ENCODE results near the gene CTAGE1.

Gene CTAGE1, protein sequence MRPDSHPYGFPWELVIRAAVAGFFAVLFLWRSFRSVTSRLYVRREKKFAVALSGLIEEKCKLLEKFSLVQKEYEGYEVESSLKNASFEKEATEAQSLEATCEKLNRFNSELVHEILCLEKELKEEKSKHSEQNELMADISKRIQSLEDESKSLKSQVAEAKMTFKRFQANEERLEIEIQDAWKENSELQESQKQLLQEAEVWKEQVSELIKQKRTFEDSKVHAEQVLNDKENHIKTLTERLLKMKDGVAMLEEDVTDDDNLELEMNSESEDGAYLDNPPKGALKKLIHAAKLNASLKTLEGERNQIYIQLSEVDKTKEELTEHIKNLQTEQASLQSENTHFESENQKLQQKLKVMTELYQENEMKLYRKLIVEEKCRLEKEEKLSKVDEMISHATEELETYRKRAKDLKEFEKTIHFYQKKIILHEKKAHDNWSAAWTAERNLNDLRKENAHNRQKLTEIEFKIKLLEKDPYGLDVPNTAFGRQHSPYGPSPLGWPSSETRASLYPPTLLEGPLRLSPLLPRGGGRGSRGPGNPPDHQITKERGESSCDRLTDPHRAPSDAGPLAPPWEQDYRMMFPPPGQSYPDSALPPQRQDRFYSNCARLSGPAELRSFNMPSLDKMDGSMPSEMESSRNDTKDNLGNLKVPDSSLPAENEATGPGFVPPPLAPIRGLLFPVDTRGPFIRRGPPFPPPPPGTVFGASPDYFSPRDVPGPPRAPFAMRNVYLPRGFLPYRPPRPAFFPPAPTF

DNA sequence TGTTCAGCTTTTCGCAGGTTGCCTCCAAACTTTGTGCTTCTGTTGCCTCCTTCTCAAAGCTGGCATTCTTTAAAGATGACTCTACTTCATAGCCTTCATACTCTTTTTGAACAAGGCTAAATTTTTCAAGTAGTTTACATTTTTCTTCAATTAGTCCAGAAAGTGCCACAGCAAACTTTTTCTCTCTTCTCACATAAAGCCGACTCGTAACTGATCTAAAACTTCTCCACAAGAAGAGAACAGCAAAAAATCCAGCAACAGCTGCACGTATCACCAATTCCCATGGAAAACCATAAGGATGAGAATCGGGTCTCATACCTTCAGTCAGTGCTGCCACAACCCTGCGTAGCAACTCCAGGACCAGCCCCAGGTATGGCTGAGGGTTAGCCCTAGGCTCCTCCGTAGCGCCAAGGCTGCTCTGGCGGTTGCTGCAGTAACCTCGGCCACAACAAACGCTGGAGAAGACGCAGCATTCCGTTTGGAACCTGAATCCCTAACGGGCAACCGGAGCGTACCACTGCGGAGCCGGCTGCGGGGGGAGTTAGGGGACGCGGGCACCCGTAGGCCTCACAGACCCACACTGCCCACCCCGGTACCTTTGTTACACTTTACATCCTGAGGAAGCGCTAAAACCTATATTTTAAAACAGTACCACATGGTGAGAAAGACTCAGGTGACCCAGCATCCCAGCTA, at the start of gene CTAGE1:
Gene CTAGE1, minus strand, starts transcription at position 420 of the 693 bp plus-strand sequence. Its CDS starts 104 bp downstream, at position 316.
- TF ChIP-seq POLR2A (IDR thresholded peaks at IDR 0.05; ENCODE audit: extremely low read depth, insufficient read length) (no peak), CTCF (IDR thresholded peaks at IDR 0.05; ENCODE audit: low read depth, low read length) (no peak), MYC (IDR thresholded peaks at IDR 0.05; ENCODE audit: low read depth, low read length) (no peak)
- TF ChIP-seq, protein P1, sequence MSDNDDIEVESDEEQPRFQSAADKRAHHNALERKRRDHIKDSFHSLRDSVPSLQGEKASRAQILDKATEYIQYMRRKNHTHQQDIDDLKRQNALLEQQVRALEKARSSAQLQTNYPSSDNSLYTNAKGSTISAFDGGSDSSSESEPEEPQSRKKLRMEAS (IDR thresholded peaks at IDR 0.05; ENCODE audit: low read depth, low read length) = no peak
- H3K4me3 ChIP-seq (ENCODE audit: low read depth, low read length) = no peak within 1 kb of the TSS
- no peak for DNase-seq (ENCODE audit: low read depth)

- DNase-seq (ENCODE audit: low read depth) = no peak
- TF ChIP-seq POLR2A (IDR thresholded peaks at IDR 0.05; ENCODE audit: extremely low read depth, insufficient read length) (no peak), MYC (IDR thresholded peaks at IDR 0.05; ENCODE audit: low read depth, low read length) (no peak), CTCF (IDR thresholded peaks at IDR 0.05; ENCODE audit: low read depth, low read length) (no peak)
- TF ChIP-seq, protein P1 (IDR thresholded peaks at IDR 0.05; ENCODE audit: low read depth, low read length) = no peak
- H3K4me3 ChIP-seq (ENCODE audit: low read depth, low read length) = no peak overlapping the region
These were observed 49.1 kb upstream of the CTAGE1 start for GRCh38 chr18:22466608-22467395.

DNA sequence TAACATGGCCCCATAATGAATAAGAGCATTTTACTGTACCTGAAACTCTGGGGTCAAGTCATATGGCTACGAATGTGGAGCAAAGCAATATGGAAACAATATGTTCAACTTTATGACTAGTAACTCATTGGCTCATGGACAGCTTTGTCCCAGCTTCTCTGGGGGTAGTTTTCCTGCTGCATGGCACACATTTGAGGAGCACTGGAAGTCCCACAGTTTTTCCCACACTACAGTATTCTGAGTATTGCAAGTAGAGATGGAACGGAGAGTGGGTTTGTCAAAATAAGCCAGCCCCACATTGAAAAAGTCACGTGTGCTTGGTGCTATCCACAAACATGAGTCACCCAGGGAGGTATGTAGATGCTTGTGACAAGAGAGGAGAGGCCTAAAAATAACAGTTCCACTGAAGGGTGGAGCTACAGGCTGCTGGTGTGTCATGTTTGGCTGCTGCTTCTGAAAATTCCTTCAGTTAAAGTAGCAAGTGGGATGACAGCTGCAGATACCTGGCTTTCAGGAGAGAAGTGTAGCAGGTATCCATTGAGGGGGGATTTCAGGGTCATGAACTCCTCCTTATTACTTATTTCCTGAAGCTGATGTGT, 48.2 kb upstream of the CTAGE1 start:
- no peak overlapping the region for H3K4me3 ChIP-seq (ENCODE audit: low read depth, low read length)
- DNase-seq (ENCODE audit: low read depth) = peak; percentile 5
- TF ChIP-seq CTCF (IDR thresholded peaks at IDR 0.05; ENCODE audit: low read depth, low read length) (no peak), MYC (IDR thresholded peaks at IDR 0.05; ENCODE audit: low read depth, low read length) (no peak), POLR2A (IDR thresholded peaks at IDR 0.05; ENCODE audit: extremely low read depth, insufficient read length) (no peak)
- TF ChIP-seq, protein P1 (IDR thresholded peaks at IDR 0.05; ENCODE audit: low read depth, low read length) = peak; percentile 48

DNA sequence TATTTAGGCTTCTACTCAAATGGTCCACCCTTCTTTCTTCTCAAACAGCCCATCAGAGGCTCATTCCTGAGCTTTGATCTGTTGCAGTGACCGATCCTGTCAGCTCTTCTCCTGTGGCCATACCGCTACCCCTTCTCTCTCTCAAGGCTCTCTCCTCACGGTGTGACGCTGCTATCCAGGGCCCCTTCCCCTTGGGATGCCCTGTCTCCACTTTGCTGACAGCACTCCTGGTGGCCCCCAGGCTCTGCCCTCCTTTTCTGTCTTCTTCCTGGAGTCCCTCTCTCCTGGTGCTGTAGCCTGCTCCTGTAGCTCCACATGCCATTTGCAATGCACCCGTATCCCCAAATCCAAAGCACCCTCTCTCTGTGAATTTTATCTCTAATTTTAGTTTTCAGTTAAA, 45.4 kb upstream of the CTAGE1 start:
- H3K4me3 ChIP-seq (ENCODE audit: low read depth, low read length) = no peak overlapping the region
- no peak for DNase-seq (ENCODE audit: low read depth)
- TF ChIP-seq CTCF (IDR thresholded peaks at IDR 0.05; ENCODE audit: low read depth, low read length) = no peak
- TF ChIP-seq POLR2A (IDR thresholded peaks at IDR 0.05; ENCODE audit: extremely low read depth, insufficient read length) = no peak
- TF ChIP-seq, protein P1 (IDR thresholded peaks at IDR 0.05; ENCODE audit: low read depth, low read length) = no peak
- TF ChIP-seq MYC (IDR thresholded peaks at IDR 0.05; ENCODE audit: low read depth, low read length) = no peak

DNA sequence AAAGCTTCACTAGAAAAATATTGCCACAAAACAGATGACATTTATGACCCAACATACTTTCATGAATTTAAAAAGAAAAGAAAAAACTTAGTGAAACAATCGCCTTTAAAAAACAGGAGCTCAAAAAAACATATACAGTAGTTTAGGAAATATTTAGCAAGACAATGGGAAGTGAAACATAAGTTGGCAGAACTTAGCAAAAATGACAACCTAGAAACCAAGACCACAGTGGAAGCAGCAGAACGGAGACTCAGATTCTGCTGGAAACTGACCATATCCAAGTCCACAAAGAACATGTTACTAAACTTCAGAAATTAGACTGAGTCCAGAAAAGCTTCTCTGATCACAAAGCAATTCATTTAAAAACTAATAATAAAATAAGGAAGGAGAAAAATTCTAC, 41.8 kb upstream of the CTAGE1 start:
- H3K4me3 ChIP-seq (ENCODE audit: low read depth, low read length) = no peak overlapping the region
- no peak for DNase-seq (ENCODE audit: low read depth)
- TF ChIP-seq, protein P1 (IDR thresholded peaks at IDR 0.05; ENCODE audit: low read depth, low read length) = no peak
- no peak for TF ChIP-seq POLR2A (IDR thresholded peaks at IDR 0.05; ENCODE audit: extremely low read depth, insufficient read length)
- no peak for TF ChIP-seq CTCF (IDR thresholded peaks at IDR 0.05; ENCODE audit: low read depth, low read length)
- TF ChIP-seq MYC (IDR thresholded peaks at IDR 0.05; ENCODE audit: low read depth, low read length) = no peak

Data from NB4 (cell line).